ACHN (cell line): ENCODE data around the gene SGTA.

Experiments
- DNase-seq: peaks from one replicate; pipeline ENCODE4 v3.0.0-alpha.2; 2015
- in situ Hi-C: cut with HindIII; loops from 2 replicates; pipeline ENCODE4 v1.10.0; 2017; ENCODE audit warnings: low sequenced_read_pairs, low pct_ligation_motif_present, low pct_unique_long_range_greater_than_20kb

SGTA gene

GRCh38 chr19:2759965-2760364, 23.1 kb downstream of the SGTA start:
- in situ Hi-C loops, result no loop called here
- no peak for DNase-seq

- no peak for DNase-seq
- in situ Hi-C loops, result no loop called here
These were observed 23.7 kb downstream of the SGTA start for GRCh38 chr19:2759362-2759761.

GRCh38 chr19:2758601-2759313, 24.3 kb downstream of the SGTA start:
- DNase-seq, result no peak
- in situ Hi-C loops, result no loop called here

- DNase-seq, result no peak
These were observed 25.9 kb downstream of the SGTA start for GRCh38 chr19:2756921-2757881.

GRCh38 chr19:2756477-2756876, 26.6 kb downstream of the SGTA start:
- in situ Hi-C loops, result no loop called here
- DNase-seq, result no peak

More at GRCh38 chr19:2756921-2757881, 25.9 kb downstream of the SGTA start:
- in situ Hi-C loops, result no loop called here

GRCh38 chr19:2755811-2756210, 27.3 kb downstream of the SGTA start:
- in situ Hi-C loops, result no loop called here
- no peak for DNase-seq

- no peak for DNase-seq
- in situ Hi-C loops, result no loop called here
These were observed 27.7 kb downstream of the SGTA start for GRCh38 chr19:2755448-2755705.

- in situ Hi-C loops, result no loop called here
- DNase-seq, result no peak
These were observed 28.2 kb downstream of the SGTA start for GRCh38 chr19:2754659-2755447.

GRCh38 chr19:2751438-2751830, 31.6 kb downstream of the SGTA start:
- no peak for DNase-seq
- in situ Hi-C loops, result no loop called here

- no peak for DNase-seq
- in situ Hi-C loops, result no loop called here
These were observed 32.1 kb downstream of the SGTA start for GRCh38 chr19:2750808-2751437.

GRCh38 chr19:2747349-2747748, 35.7 kb downstream of the SGTA start:
- no peak for DNase-seq
- in situ Hi-C loops, result no loop called here

GRCh38 chr19:2744113-2744512, 39.0 kb downstream of the SGTA start:
- no peak for DNase-seq
- in situ Hi-C loops, result no loop called here

GRCh38 chr19:2743099-2743498, 40.0 kb downstream of the SGTA start:
- in situ Hi-C loops, result no loop called here
- DNase-seq, result no peak

- in situ Hi-C loops, result no loop called here
- no peak for DNase-seq
These were observed 42.8 kb downstream of the SGTA start for GRCh38 chr19:2740314-2740656.

GRCh38 chr19:2739602-2740313, 43.3 kb downstream of the SGTA start, which contains the start of gene SLC39A3:
Gene SLC39A3 (minus strand): TSS chr19:2740017. CDS start chr19:2737257, 2,760 bp downstream.
- in situ Hi-C loops, result no loop called here
- DNase-seq, result peak; percentile 98

- in situ Hi-C loops, result no loop called here
These were observed 46.4 kb downstream of the SGTA start for GRCh38 chr19:2736550-2737190.

GRCh38 chr19:2735374-2735773, 47.7 kb downstream of the SGTA start:
- DNase-seq, result no peak
- in situ Hi-C loops, result no loop called here

More at GRCh38 chr19:2736550-2737190, 46.4 kb downstream of the SGTA start:
- DNase-seq, result no peak
